Activated naive CD4-positive, alpha-beta T cell treated with anti-CD3 and anti-CD28 coated beads, Interleukin-2, amount 50 U/mL, for 72 hours (primary cell): ENCODE data around the gene RPS15A. TPM values are rescaled to one million over a fixed set of nuclear protein-coding genes. Genes with fewer than 3 reads are reported as not detected.
"Not testable (repeated sequence)": the region's sequence is repeated elsewhere in the genome, so short reads cannot be mapped to it uniquely, and the experiment has no call there.

Experiments
- ATAC-seq, 2 donors: fragments of 150-1000 bp; cut with Tn5 transposase; 2 replicates each; pipeline ENCODE4 v1.10.0; 2021; ENCODE audit warnings: mild to moderate bottlenecking in 2 of 2, moderate library complexity in 2 of 2
- DNase-seq, 2 donors: peaks; one replicate each; pipeline ENCODE4 v3.0.0; 2021 to 2022; ENCODE audit warnings: low spot score in 2 of 2
- H3K27ac Mint-ChIP-seq, 2 donors: one replicate each; pipeline ENCODE4 v1.8.0; 2022; ENCODE audit warnings: mild to moderate bottlenecking in 2 of 2, mixed read lengths in 2 of 2
- H3K36me3 Mint-ChIP-seq, 2 donors: one replicate each; pipeline ENCODE4 v1.8.0; 2022; ENCODE audit warnings: mixed read lengths in 2 of 2
- H3K9me3 Mint-ChIP-seq, 2 donors: one replicate each; pipeline ENCODE4 v1.8.0; 2022; ENCODE audit warnings: mixed read lengths in 2 of 2
- total RNA-seq, 2 donors: library from RNA; stranded (reverse); gene quantifications; one replicate each; pipeline ENCODE4 v1.2.3, GENCODE V29; 2022

RPS15A gene
- total RNA-seq, 2 donors from 2014 or later: 2,227 to 2,841 TPM

DNA sequence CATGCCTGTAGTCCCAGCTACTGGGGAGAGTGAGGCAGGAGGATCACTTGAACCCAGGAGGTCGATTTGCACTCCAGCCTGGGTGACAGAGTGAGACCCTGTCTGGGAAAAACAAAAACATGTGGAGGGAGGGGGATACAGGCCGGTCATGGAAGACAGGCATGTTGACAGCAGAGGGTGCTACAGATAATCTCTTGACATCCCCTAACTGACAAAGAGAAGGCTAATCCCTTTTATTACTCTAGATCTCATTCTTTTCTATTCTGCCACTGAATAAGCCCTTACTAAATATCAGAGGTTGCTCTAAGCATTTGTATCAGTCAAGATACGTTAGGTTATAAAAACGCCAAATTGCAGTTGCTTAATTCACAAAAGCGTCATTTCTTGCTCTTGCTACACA, 13.8 kb downstream of the RPS15A start:
- H3K9me3 Mint-ChIP-seq, DNase-seq, H3K27ac Mint-ChIP-seq, H3K36me3 Mint-ChIP-seq: not testable (repeated sequence)
- ATAC-seq: peak in 1 of 2 donors; percentile 12

DNA sequence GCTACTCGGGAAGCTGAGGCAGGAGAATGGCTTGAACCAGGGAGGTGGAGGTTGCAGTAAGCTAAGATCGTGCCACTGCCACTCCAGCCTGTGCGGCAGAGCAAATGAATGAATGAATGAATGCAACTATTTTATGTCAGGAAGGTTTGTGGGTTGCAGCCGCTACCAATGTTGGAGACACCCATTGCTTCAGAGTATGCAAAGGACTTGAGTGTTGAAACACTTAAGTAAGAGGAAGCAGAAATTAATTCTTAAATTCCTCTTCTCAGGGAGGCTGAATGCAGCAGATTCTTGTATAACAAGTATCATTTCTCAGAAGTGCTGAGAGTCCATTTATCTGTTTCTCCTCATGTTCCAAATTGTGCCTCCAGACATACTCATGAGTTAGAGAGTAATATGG, 15.5 kb downstream of the RPS15A start:
- not testable (repeated sequence) for H3K9me3 Mint-ChIP-seq, ATAC-seq, H3K36me3 Mint-ChIP-seq, DNase-seq, H3K27ac Mint-ChIP-seq

DNA sequence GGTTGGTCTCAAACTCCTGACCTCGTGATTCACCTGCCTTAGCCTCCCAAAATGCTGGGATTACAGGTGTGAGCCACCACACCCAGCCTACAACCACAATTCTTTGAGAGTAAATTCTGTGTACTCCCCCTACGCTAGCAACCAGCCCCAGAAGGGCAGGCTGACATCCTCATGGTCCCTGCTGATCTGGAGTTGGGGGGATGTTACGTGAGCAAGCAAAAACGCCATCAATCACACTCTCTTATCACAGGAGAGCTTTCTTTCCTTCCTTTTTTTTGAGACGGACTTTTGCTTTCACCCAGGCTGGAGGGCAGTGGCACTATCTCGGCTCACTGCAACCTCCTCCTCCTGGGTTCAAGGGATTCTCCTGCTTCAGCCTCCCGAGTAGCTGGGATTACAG, 18.0 kb downstream of the RPS15A start:
- ATAC-seq: not testable (repeated sequence)

DNA sequence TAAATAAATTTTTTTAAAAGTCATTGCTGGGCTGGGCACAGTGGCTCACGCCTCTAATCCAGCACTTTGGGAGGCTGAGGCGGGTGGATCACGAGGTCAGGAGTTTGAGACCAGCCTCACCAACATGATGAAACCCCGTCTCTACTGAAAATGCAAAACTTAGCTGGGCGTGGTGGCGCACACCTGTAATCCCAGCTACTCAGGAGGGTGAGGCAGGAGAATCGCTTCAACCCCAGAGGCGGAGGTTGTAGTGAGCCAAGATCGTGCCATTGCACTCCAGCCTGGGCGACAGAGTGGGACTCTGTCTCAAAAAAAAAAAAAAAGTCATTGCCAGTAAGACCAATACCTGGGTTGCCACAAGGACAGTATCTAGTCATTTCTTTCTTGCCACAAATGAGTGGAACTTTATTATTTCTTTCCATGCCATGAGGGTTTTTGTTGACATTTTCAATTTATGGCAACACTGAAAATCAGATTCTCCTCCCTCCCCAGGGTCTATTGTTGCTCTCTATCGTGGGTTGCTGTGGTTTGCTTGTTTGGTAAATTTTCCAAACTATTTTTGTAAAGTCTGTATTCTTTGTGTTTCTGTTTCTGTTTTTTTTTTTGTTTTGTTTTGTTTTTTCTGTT, 19.7 kb downstream of the RPS15A start:
- Mint-ChIP-seq H3K27ac (peak overlapping the region; percentile 44 to 92), H3K36me3 (peaks cover 0 to 14% of the 10 kb centered on the region in 2 donors)
- H3K9me3 Mint-ChIP-seq, DNase-seq: not testable (repeated sequence)
- peak; percentile 70 for ATAC-seq

More for the DNA sequence above, 18.0 kb downstream of the RPS15A start:
- H3K9me3 Mint-ChIP-seq, DNase-seq, H3K27ac Mint-ChIP-seq: not testable (repeated sequence)
- H3K36me3 Mint-ChIP-seq: peaks cover 0 to 14% of the 10 kb centered on the region in 2 donors

DNA sequence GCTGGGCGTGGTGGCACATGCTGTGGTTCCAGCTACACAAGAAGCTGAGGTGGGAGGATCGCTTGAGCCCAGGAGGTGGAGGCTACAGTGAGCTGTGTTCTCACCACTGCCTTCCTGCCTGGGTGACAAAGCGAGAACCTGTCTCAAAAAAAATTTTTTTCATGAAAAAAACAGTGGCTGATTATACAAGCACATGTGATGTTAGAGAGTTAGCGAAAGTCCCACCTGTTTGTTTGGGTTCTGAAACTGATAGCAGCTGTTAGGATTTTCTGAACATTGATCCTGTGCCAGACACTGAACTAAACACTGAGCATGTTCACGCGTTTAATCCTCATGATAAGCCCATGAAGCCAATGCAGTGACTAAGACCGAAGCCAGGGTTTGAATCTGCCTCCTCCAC, 22.9 kb downstream of the RPS15A start:
- DNase-seq, H3K27ac Mint-ChIP-seq, H3K9me3 Mint-ChIP-seq: not testable (repeated sequence)
- H3K36me3 Mint-ChIP-seq: peaks cover 0 to 14% of the 10 kb centered on the region in 2 donors
- ATAC-seq: peak; percentile 60 to 72

DNA sequence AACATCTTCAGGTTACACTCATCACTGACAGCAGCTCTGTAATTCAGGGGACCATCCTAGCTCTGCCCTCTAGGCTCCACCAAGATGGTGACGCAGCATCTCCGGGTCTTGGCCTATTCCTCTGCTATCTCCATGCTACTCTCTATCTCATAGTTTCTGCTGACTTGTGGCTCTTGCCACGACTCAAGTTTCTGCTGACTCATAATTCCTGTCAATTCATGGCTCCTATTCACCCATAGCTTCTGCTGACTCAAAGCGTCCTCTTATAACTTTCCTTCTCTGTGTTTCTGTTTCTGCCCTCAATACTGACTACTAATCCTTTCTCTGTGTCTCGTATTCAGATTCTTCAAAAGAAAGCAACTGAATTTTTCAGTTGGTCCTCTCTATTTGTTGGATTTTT, 27.4 kb downstream of the RPS15A start:
- H3K27ac Mint-ChIP-seq, H3K9me3 Mint-ChIP-seq, DNase-seq, H3K36me3 Mint-ChIP-seq: not testable (repeated sequence)
- ATAC-seq: peak; percentile 30 to 69

DNA sequence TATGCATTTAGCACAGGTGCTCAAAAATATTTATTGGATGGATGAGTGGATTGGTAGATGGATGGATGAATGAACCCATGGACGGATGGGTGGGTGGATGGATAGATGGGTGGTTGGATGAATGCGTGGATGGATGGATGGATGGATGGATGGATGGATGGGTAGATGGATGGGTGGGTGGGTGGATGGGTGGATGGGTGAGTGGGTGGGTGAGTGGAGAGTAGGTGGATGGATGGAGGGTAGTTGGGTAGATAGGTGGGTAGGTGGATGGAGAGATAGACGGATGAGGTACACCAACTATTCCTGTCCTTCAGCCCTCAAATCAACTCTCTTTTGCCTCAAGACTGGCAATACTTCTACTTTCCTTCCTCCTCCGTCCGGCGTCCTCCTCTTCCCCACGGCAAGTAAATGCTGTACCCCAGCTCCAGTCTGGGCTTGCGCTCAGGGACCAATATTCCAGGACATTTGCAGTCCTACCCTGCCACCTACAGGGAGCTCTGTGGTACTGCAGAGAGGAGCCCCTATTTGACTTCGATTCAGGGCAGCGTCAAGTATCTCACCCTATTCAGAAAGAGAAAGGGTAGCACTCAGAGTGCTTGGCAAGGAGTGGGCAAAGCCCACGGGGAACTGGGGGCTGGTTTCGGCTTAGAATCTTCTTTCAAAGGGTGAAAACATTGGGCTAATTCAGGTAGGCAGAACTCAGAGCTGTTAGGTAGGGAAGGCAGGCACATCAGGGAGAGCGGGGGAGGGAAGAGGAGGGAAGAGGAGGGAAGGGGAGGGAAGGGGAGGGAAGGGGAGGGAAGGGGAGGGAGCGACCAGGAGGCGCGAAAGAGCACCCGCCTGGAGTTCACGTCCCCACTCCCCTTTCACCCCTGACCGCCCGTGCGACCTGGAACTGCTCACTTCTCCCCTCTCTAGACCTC, 30.3 kb downstream of the RPS15A start:
- ATAC-seq (peak; percentile 78 to 83), DNase-seq (peak in 1 of 2 donors; percentile 47)
- not testable (repeated sequence) for H3K27ac Mint-ChIP-seq, H3K36me3 Mint-ChIP-seq, H3K9me3 Mint-ChIP-seq

DNA sequence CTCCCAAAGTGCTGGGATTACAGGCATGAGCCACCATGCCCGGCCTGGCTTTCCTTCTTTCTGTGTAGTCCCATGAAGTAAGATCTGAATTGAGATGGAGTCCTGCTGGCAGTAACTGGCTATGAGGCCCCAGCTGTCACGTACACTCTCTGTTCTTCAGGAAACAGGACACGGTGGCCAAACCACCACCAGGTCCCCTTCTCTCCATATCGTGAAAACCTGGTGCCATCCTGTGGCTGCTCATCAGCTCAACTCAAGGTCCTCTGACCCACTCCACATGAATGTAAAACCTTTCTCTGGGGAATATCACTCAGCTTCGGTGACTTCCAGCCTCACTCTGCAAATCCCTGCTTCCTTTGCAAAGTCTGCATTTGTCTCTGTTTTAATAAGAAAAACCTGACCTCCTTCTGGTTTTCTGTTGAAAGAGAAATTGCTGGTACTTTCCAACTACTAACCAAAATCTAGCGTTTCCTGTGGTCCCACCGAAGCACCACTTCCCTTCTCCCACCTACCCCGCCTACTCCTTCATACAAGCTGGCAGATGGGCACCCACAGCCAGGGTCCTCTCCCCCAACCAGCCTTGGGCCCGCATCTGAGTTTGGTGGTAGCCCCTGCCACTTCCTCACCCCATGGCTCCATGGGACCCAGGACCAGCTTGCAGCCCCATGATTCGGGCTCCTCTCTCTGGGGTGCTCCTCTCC, 32.0 kb downstream of the RPS15A start:
- H3K27ac Mint-ChIP-seq, DNase-seq, H3K9me3 Mint-ChIP-seq, H3K36me3 Mint-ChIP-seq: not testable (repeated sequence)
- peak; percentile 29 to 46 for ATAC-seq

DNA sequence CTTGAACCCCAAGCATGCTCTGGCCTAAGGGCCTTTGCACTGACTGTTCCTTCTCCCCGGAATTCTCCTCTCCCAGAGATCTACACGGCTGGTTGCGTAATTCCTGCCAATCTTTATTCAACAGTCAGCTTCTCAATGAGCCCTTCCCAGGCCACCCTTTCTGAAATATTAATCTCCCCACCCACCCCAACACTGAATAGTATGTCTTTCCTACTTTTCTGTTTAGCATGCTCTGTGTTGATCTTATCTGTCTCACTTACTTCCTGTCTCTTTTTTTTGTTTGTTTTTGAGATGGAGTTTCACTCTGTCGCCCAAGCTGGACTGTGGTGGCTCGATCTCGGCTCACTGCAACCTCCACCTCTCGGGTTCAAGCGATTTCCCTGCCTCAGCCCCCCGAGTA, 33.5 kb downstream of the RPS15A start:
- not testable (repeated sequence) for H3K9me3 Mint-ChIP-seq, H3K36me3 Mint-ChIP-seq, DNase-seq, ATAC-seq
- peak overlapping the region in 1 of 2 donors; percentile 81 for H3K27ac Mint-ChIP-seq

DNA sequence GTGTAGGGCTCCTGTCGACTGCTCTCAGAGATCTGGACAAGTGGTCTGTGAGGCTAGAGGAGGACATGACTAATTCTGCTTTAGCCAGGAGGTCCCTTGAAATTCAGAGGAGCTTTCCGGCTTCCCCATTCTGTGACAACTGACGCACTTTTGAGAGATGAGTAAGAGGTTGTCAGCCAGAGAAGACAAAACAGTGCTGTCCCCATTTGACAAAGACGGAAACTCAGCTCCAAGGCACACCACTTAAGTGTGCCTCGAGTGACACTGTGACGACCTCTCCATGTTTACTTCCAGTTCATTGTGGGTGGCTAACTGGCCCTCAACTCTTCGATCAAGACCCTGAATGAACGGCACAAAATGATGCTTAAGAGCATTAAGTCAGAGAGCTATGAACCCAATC, 47.3 kb downstream of the RPS15A start:
- not testable (repeated sequence) for H3K27ac Mint-ChIP-seq, H3K9me3 Mint-ChIP-seq, H3K36me3 Mint-ChIP-seq, DNase-seq, ATAC-seq

DNA sequence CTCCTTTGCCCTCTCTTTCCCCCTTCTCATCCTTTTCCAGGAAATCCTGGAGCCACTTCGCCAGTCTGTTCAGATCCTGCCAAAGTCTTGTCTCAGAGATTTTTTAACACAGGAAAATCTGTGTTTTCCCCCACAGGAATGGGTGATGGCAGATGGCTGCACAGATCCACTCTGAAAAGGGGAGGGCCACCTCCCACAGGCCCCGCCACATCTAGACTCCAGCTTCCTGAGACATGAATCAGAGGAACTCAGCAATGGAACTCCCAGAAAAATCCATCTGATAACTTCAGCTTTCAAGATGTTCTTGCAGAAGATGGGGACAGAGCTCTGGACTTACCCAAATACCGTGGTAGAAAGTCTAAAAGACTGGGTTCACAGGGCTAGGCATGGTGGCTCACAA, 50.1 kb downstream of the RPS15A start:
- ATAC-seq, H3K36me3 Mint-ChIP-seq, H3K9me3 Mint-ChIP-seq, H3K27ac Mint-ChIP-seq, DNase-seq: not testable (repeated sequence)

DNA sequence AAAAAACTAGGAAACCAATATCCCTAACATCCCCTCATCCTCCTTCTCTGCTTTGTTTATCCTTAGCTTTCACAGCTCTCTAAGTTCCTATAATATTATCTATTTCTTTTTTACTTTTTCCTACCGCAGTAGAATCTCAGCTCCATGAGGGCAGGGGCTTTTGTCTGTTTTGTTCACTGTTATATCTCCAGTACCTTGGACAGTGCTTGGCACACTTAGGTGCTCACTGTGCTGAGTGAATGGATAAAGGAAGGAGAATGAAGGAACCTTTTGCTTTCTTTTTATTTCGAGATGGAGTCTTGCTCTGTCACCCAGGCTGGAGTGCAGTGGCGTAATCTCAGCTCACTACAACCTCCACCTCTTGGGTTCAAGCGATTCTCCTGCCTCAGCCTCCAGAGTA, 51.4 kb downstream of the RPS15A start:
- not testable (repeated sequence) for DNase-seq, H3K27ac Mint-ChIP-seq, H3K36me3 Mint-ChIP-seq, H3K9me3 Mint-ChIP-seq, ATAC-seq

DNA sequence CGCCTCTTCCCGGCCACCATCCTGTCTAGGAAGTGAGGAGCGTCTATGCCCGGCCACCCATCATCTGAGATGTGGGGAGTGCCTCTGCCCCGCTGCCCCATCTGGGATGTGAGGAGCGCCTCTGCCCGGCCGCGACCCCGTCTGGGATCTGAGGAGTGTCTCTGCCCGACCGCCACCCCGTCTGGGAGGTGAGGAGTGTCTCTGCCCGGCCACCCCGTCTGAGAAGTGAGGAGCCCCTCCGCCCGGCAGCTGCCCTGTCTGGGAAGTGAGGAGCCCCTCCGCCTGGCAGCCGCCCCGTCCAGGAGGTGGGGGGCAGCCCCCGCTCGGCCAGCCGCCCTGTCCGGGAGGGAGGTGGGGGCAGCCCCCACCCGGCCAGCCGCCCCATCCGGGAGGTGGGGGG, 55.9 kb downstream of the RPS15A start:
- ATAC-seq, DNase-seq, H3K27ac Mint-ChIP-seq, H3K36me3 Mint-ChIP-seq, H3K9me3 Mint-ChIP-seq: not testable (repeated sequence)

Other genes with a start within 250 kb of the RPS15A start
- gene NOMO2, start 228.2 kb downstream of the RPS15A start, total RNA-seq: 10 to 100 TPM; 57.5 to 69.7 TPM
- 100 to 1,000 TPM; 116 to 164 TPM for gene ARL6IP1, start 11.2 kb upstream of the RPS15A start, total RNA-seq
- gene SMG1, start 136.1 kb upstream of the RPS15A start, total RNA-seq: 100 to 1,000 TPM; 181 to 216 TPM
- not detected for gene TMC7, start 193.6 kb upstream of the RPS15A start, total RNA-seq